Karpas-422 (cell line): ENCODE data around the gene TMEM53. TPM values are rescaled to one million over a fixed set of nuclear protein-coding genes. Genes with fewer than 3 reads are reported as not detected.

Experiments
- DNase-seq: peaks from one replicate; pipeline ENCODE4 v3.0.0-alpha.2; 2015
- H2AFZ ChIP-seq: fragments of 200-600 bp; sonication (generic); 2 replicates; pipeline ENCODE4 v1.6.1; 2014; ENCODE audit warnings: antibody characterized with exemption, low read length, mixed read lengths
- H3K27ac ChIP-seq: fragments of 200-600 bp; sonication (generic); 2 replicates; pipeline ENCODE4 v1.5.1; 2014; ENCODE audit warnings: mild to moderate bottlenecking, low read length, moderate library complexity
- H3K27me3 ChIP-seq: fragments of 200-600 bp; sonication (generic); 2 replicates; pipeline ENCODE4 v1.6.1; 2014; ENCODE audit warnings: low read length, mixed read lengths
- H3K36me3 ChIP-seq: fragments of 200-600 bp; sonication (generic); 2 replicates; pipeline ENCODE4 v1.6.1; 2014; ENCODE audit warnings: low read length, mixed read lengths; ENCODE audit not compliant: insufficient read depth
- H3K4me1 ChIP-seq: fragments of 200-600 bp; sonication (generic); 2 replicates; pipeline ENCODE4 v1.6.1; 2014; ENCODE audit warnings: mild to moderate bottlenecking, low read length, mixed read lengths
- H3K4me2 ChIP-seq: fragments of 200-600 bp; sonication (generic); 2 replicates; pipeline ENCODE4 v1.6.1; 2014; ENCODE audit warnings: low read length, low read depth, mild to moderate bottlenecking; ENCODE audit not compliant: poor library complexity, severe bottlenecking
- H3K4me3 ChIP-seq: fragments of 200-600 bp; sonication (generic); 2 replicates; pipeline ENCODE4 v1.5.1; 2014; ENCODE audit warnings: mild to moderate bottlenecking, antibody characterized with exemption, low read length, mixed read lengths
- H3K79me2 ChIP-seq: fragments of 200-600 bp; sonication (generic); 2 replicates; pipeline ENCODE4 v1.6.1; 2014; ENCODE audit warnings: mild to moderate bottlenecking, low read length, mixed read lengths
- H3K9ac ChIP-seq: fragments of 200-600 bp; sonication (generic); 2 replicates; pipeline ENCODE4 v1.6.0; 2014; ENCODE audit warnings: low read length
- H3K9me2 ChIP-seq: fragments of 200-600 bp; sonication (generic), shearing (Covaris generic); replicated peaks from 2 replicates; pipeline ENCODE4 v1.6.0; 2014; ENCODE audit warnings: mild to moderate bottlenecking, low read length, moderate library complexity; ENCODE audit not compliant: insufficient read depth
- H3K9me3 ChIP-seq: fragments of 300-700, 200-600 bp; sonication (generic); 2 replicates; pipeline ENCODE4 v1.6.1; 2014; ENCODE audit warnings: low read length, mixed read lengths
- H4K20me1 ChIP-seq: fragments of 200-600 bp; sonication (generic); 2 replicates; pipeline ENCODE4 v1.6.1; 2014; ENCODE audit warnings: mild to moderate bottlenecking, antibody characterized with exemption, low read length, low read depth; ENCODE audit not compliant: insufficient read depth
- total RNA-seq: library from RNA; depleted of rRNA; stranded (reverse); fragments of >200 nt; shearing (Covaris generic); gene quantifications from 2 replicates; pipeline ENCODE4 v1.2.3, GENCODE V29; 2014; ENCODE audit warnings: low replicate concordance

Gene TMEM53
- total RNA-seq, 1 experiment from 2014 or later: 10.7 TPM

- Histone ChIP-seq H3K9me2 (no peaks in the 10 kb centered on the region), H3K4me3 (no peak overlapping the region), H3K9ac (no peak overlapping the region), H3K27ac (peak overlapping the region; percentile 74), H3K9me3 (no peaks in the 10 kb centered on the region), H4K20me1 (no peaks in the 10 kb centered on the region), H3K36me3 (no peaks in the 10 kb centered on the region), H3K79me2 (no peaks in the 10 kb centered on the region), H2AFZ (no peak overlapping the region), H3K27me3 (no peaks in the 10 kb centered on the region), H3K4me2 (peak overlapping the region; percentile 43), H3K4me1 (peaks cover 48% of the 10 kb centered on the region)
- DNase-seq: no peak
These were observed 21.4 kb upstream of the TMEM53 start for GRCh38 chr1:44695671-44696070.

GRCh38 chr1:44694863-44695478 lies 20.7 kb upstream of the TMEM53 start:
- Histone ChIP-seq H3K4me1 (peaks cover 46% of the 10 kb centered on the region), H3K4me3 (peak overlapping the region; percentile 22; the same call in 1 of the 2 replicates)
- DNase-seq: peak; percentile 81

GRCh38 chr1:44693900-44694299 lies 19.6 kb upstream of the TMEM53 start:
- Histone ChIP-seq H3K9me3 (no peaks in the 10 kb centered on the region), H3K4me3 (no peak overlapping the region), H3K9ac (no peak overlapping the region), H3K9me2 (no peaks in the 10 kb centered on the region), H3K27me3 (no peaks in the 10 kb centered on the region), H4K20me1 (no peaks in the 10 kb centered on the region), H3K27ac (peak overlapping the region; percentile 74; the same call in 1 of the 2 replicates), H3K79me2 (no peaks in the 10 kb centered on the region), H3K36me3 (no peaks in the 10 kb centered on the region), H3K4me2 (no peak overlapping the region), H2AFZ (no peak overlapping the region), H3K4me1 (peaks cover 46% of the 10 kb centered on the region)
- no peak for DNase-seq

More at GRCh38 chr1:44694863-44695478, 20.7 kb upstream of the TMEM53 start:
- Histone ChIP-seq H3K9ac (peak overlapping the region; percentile 43; the same call in 1 of the 2 replicates), H4K20me1 (no peaks in the 10 kb centered on the region), H2AFZ (peak overlapping the region; percentile 74), H3K4me2 (peak overlapping the region; percentile 43), H3K9me2 (no peaks in the 10 kb centered on the region), H3K79me2 (no peaks in the 10 kb centered on the region), H3K9me3 (no peaks in the 10 kb centered on the region), H3K36me3 (no peaks in the 10 kb centered on the region), H3K27me3 (no peaks in the 10 kb centered on the region), H3K27ac (peak overlapping the region; percentile 74)

GRCh38 chr1:44693159-44693558 lies 18.9 kb upstream of the TMEM53 start:
- H3K4me2 ChIP-seq: no peak overlapping the region
- H4K20me1 ChIP-seq: no peaks in the 10 kb centered on the region
- H3K79me2 ChIP-seq: no peaks in the 10 kb centered on the region
- no peaks in the 10 kb centered on the region for H3K9me2 ChIP-seq
- H3K9me3 ChIP-seq: no peaks in the 10 kb centered on the region
- H2AFZ ChIP-seq: no peak overlapping the region
- peaks cover 41% of the 10 kb centered on the region for H3K4me1 ChIP-seq
- no peak overlapping the region for H3K27ac ChIP-seq
- no peaks in the 10 kb centered on the region for H3K27me3 ChIP-seq
- no peak overlapping the region for H3K9ac ChIP-seq
- no peak for DNase-seq
- H3K36me3 ChIP-seq: no peaks in the 10 kb centered on the region
- H3K4me3 ChIP-seq: no peak overlapping the region

GRCh38 chr1:44689447-44689765 lies 15.1 kb upstream of the TMEM53 start:
- Histone ChIP-seq H3K9me2 (no peaks in the 10 kb centered on the region), H4K20me1 (no peaks in the 10 kb centered on the region), H3K4me1 (peaks cover 4% of the 10 kb centered on the region; the same call in 1 of the 2 replicates), H3K36me3 (no peaks in the 10 kb centered on the region), H3K9ac (no peak overlapping the region), H3K4me2 (no peak overlapping the region), H2AFZ (no peak overlapping the region), H3K79me2 (no peaks in the 10 kb centered on the region), H3K4me3 (no peak overlapping the region), H3K27me3 (no peaks in the 10 kb centered on the region), H3K27ac (no peak overlapping the region), H3K9me3 (no peaks in the 10 kb centered on the region)
- no peak for DNase-seq

- H3K4me2 ChIP-seq: no peak overlapping the region
These were observed 14.6 kb upstream of the TMEM53 start for GRCh38 chr1:44688760-44689446.

GRCh38 chr1:44685881-44686280 lies 11.6 kb upstream of the TMEM53 start:
- H3K27ac ChIP-seq: no peak overlapping the region
- DNase-seq: no peak
- no peak overlapping the region for H3K9ac ChIP-seq
- H3K27me3 ChIP-seq: no peaks in the 10 kb centered on the region
- no peaks in the 10 kb centered on the region for H4K20me1 ChIP-seq
- no peaks in the 10 kb centered on the region for H3K36me3 ChIP-seq
- no peak overlapping the region for H2AFZ ChIP-seq
- H3K4me2 ChIP-seq: no peak overlapping the region
- H3K79me2 ChIP-seq: no peaks in the 10 kb centered on the region
- H3K4me3 ChIP-seq: no peak overlapping the region
- H3K9me2 ChIP-seq: no peaks in the 10 kb centered on the region
- H3K4me1 ChIP-seq: peaks cover 10% of the 10 kb centered on the region
- H3K9me3 ChIP-seq: no peaks in the 10 kb centered on the region

More at GRCh38 chr1:44688760-44689446, 14.6 kb upstream of the TMEM53 start:
- H3K27ac ChIP-seq: no peak overlapping the region
- H3K4me1 ChIP-seq: no peaks in the 10 kb centered on the region
- no peaks in the 10 kb centered on the region for H3K9me2 ChIP-seq
- no peaks in the 10 kb centered on the region for H3K36me3 ChIP-seq
- H3K4me3 ChIP-seq: no peak overlapping the region
- H3K79me2 ChIP-seq: no peaks in the 10 kb centered on the region
- H3K9ac ChIP-seq: no peak overlapping the region
- no peaks in the 10 kb centered on the region for H4K20me1 ChIP-seq
- H2AFZ ChIP-seq: no peak overlapping the region
- DNase-seq: no peak
- H3K9me3 ChIP-seq: no peaks in the 10 kb centered on the region
- no peaks in the 10 kb centered on the region for H3K27me3 ChIP-seq

GRCh38 chr1:44685218-44685617 lies 10.9 kb upstream of the TMEM53 start:
- no peak overlapping the region for H3K4me2 ChIP-seq
- H3K27ac ChIP-seq: no peak overlapping the region

More at GRCh38 chr1:44685218-44685617, 10.9 kb upstream of the TMEM53 start:
- no peak overlapping the region for H3K4me3 ChIP-seq
- H3K4me1 ChIP-seq: peaks cover 10% of the 10 kb centered on the region
- no peaks in the 10 kb centered on the region for H4K20me1 ChIP-seq
- no peaks in the 10 kb centered on the region for H3K27me3 ChIP-seq
- H2AFZ ChIP-seq: no peak overlapping the region
- DNase-seq: no peak
- H3K9ac ChIP-seq: no peak overlapping the region
- H3K9me3 ChIP-seq: no peaks in the 10 kb centered on the region
- H3K9me2 ChIP-seq: no peaks in the 10 kb centered on the region
- H3K79me2 ChIP-seq: no peaks in the 10 kb centered on the region
- no peaks in the 10 kb centered on the region for H3K36me3 ChIP-seq
